Activated T-cell treated with anti-CD3 and anti-CD28 coated beads for 24 hours (primary cell): Measurements from ENCODE around the gene ZNF555.
"Not testable (repeated sequence)": the region's sequence is repeated elsewhere in the genome, so short reads cannot be mapped to it uniquely, and the experiment has no call there.

ENCODE experiments used
- DNase-seq: peaks from one replicate; pipeline ENCODE4 v3.0.0-alpha.2; 2020; ENCODE audit warnings: low read depth

The ZNF555 gene

DNA sequence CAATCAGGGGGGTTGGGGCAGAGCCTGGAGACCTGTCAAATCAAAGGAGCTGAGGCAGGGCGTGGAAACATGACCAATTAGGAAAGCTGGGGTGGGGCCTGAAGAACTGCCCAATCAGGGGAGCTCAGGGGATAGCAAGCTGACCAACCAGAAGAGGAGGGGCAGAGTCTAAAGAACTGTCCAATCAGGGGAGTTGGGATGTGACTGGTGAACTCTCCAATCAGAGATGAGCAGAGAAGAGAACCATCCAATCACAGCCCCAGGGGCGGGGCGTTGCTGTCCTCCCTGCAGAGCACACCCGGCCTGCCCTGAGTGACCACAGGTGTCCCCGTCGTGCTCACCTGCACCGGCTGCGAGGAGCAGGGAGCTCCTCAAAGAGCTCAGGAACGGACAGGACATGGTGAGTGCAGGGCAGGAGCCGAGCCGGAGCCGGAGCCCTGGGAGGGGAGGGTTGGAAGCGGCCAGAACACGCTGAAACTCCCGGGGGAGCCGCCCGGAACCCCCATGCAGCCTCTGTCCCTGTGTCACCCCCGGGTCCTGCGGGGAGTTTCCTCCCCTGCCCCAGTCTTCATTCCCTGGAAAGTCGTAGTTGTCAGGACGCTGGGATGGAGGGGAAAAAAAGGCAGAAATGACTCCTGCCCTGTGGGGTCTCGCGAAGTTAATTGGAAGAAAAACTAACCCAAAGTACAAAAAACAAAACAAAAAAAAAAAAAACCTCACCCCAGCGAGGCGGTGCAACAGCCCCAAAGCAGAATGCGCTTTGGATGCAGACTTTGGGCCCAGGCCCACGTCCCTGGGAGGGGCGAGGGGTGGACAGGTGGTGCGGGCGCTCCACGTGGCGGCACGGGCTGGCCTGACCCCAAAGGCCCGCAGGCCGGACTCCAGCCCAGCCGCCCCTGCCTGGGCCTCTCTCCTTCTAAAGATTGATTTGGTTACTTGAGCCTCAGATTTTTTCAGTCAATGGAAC, 26.0 kb downstream of the ZNF555 start, which contains the start of gene ZNF556:
Gene ZNF556 (plus strand): TSS at position 311 of the 967 bp plus-strand sequence. CDS start 87 bp downstream, at position 398.
- no peak for DNase-seq

DNA sequence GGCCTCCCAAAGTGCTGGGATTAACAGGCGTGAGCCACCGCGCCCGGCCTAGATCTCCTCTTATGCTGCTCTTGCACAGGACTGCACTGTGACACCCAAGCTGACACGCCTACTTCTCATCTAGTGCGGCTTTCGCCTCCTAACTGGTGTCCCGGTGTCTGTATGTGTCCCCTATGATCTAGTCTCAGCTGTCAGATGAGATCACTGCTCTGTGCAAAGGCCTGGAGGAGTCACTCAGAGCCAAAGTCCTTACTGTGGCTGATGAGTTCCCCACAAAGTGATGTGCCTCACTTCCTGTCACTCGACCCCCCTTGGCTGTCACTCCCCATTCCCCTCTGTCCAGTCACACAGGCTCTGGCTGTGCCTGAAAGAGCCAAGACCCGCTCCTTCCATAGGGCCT, 28.3 kb downstream of the ZNF555 start:
- DNase-seq = no peak

DNA sequence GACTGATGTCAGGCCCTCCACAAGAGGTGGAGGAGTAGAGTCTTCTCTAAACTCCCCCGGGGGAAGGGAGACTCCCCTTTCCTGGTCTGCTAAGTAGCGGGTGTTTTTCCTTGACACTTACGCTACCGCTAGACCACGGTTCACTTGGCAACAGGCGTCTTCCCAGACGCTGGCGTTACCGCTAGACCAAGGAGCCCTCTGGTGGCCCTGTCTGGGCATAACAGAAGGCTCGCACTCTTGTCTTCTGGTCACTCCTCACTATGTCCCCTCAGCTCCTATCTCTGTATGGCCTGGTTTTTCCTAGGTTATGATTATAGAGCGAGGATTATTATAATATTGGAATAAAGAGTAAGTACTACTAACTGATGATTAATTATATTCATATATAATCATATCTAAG, 30.9 kb downstream of the ZNF555 start:
- peak; percentile 11 for DNase-seq

DNA sequence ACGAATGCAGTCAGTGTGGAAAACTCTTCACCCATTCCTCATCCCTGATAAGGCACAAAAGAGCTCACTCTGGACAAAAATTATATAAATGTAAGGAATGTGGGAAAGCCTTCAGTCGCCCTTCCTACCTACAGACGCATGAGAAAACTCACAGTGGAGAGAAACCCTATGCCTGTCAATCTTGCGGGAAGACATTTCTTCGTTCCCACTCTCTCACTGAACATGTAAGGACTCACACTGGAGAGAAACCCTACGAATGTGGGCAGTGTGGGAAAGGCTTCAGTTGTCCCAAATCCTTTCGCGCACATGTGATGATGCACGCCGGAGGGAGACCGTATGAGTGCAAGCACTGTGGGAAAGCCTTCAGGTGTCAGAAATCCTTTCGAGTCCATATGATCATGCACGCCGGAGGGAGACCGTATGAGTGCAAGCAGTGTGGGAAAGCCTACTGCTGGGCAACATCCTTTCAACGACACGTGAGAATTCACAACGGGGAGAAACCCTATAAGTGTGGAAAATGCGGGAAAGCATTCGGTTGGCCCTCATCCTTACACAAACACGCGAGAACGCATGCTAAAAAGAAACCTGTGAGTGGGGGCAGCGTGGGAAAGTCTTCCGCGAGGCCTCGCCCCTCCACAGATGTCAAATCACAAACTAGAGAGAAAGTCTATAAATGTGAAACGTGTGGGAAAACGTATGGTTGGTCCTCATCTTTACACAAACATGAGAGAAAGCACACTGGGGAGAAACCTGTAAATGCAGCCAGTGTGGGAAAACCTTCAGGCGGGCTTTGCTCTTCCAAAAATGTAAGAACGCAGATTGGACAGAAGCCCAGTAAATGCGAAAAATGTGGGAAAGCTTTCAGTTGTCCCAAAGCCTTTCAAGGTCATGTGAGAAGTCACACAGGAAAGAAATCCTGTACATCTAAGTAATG, 36.4 kb downstream of the ZNF555 start:
- no peak for DNase-seq

DNA sequence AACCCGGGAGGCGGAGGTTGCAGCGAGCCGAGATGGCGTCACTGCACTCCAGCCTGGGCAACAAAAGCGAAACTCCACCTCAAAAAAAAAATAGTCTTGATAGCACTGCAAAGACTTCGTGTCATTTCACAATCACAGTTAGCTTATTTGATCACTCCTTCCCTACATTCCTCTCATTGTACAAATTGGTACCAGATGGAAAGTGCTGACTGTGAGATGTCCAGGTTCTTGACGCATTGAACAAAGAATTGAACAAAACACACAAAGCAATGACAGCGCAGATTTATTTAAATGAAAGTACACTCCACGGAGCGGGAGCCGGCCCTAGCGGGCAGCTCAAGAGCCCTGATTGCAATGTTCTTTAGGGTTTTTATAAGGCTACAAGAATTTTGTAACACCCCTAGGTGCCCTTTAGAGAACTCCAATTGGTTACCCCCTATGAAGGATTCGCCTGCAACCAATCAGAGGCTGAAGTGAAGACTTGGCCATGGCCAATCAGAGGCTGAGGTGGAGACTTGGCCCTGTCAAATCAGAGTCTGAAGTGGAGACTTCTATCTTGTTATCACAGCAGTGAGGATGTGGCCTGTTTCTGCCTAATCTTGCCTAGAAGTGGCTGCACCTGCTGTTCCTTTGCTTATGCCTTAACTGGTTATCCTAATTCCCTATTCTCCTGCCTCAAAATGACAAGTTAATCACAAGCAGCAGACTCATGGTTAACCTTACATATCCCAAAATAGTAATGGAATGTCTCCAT, 42.6 kb downstream of the ZNF555 start:
- DNase-seq = no peak

DNA sequence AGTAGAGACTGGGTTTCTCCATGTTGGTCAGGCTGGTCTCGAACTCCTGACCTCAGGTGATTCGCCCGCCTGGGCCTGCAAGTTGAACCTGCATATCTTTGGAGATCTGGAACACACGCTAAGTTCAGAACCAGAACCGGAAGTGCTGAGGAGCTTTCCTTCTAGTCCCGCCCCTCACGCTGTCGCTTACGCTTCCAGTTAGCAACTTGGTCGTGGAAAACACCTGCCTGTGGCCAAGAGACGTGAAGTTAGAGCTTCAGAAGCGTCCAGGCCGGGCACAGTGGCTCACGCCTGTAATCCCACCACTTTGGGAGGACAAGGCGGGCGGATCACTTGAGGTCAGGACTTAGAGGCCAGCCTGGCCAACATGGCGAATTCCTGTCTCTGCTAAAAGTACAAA, 44.5 kb downstream of the ZNF555 start:
- no peak for DNase-seq

DNA sequence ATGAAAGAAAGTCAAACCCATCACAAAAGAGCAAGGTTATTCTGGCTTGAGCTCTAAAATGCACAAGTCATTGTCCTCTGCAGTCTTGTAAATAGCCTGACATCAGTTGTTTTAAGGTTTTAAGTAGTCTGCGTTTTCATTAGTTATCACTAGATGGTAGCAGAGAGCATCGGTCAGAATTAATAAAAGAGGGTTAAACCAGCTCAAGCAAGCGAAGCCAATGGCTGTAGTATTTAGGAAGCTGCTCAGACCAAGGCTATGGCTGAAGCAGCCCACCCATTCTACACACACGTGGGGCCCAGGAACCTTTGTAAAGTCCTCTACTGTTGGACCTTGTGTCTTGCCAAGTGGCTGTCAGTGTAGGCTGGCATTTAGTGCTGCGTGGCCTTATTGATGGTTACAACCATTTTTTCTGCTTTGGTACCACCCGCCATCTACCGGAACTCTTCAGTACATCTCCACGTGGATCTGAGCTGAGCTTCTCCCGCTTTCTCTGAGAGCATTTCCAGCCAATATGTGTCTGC, 46.2 kb downstream of the ZNF555 start:
- no peak for DNase-seq

DNA sequence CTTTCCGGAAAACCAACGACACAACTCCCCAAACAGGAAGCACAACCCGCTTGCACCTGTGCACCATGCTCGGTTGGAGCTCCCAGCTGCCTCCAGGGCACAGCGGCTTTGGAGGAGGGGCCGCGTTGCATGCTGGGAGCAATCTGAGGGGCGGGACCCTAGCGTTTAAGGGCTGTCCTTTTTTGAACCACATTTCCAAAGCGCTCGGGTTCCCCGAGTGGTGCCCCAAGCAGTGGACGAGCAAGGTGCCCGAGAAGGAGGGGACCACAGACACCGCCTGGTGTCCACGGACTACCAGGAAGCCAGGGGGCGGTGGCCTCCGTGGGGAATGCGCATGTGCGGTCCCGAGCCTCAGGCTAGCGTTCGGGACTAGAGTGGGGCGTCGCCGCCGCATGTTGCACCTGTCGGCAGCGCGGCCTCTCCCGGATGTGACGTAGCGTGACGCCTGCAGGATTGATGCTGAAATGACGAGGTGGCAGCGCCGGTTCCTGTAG, 47.5 kb downstream of the ZNF555 start:
- peak; percentile 53 for DNase-seq

DNA sequence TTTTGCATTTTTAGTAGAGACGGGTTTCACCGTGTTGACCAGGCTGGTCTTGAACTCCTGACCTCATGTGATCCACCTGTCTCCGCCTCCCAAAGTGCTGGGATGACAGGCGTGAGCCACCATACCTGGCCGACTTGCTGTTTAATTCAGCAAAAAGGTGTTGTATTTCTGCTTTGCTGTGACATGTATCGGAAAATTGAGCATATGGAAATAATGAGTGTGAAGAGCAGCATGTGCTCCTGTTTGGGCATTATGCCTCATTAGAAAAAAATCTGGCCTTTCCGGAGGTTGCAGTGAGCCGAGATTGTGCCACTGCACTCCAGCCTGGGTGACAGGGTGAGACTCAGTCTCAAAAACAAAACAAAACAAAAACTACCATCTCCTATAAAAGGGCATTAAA, 49.3 kb downstream of the ZNF555 start:
- DNase-seq = not testable (repeated sequence)

DNA sequence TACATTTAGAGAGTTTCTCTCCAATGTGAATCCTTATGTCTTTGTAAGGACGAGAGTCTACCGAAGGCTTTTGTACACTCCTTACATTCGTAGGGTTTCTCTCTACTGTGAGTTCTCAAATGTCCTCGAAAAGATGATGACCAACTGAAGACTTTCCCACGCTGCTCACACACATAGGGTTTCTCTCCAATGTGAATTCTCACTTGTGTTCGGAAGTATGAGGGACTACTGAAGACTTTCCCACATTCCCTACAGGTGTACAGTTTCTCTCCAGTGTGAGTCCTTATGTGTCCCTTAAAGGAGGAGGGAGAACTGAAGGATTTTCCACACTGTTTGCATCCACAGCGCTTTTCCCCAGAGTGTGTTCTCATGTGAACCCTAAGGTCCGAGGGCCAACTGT, 55.4 kb downstream of the ZNF555 start:
- no peak for DNase-seq

DNA sequence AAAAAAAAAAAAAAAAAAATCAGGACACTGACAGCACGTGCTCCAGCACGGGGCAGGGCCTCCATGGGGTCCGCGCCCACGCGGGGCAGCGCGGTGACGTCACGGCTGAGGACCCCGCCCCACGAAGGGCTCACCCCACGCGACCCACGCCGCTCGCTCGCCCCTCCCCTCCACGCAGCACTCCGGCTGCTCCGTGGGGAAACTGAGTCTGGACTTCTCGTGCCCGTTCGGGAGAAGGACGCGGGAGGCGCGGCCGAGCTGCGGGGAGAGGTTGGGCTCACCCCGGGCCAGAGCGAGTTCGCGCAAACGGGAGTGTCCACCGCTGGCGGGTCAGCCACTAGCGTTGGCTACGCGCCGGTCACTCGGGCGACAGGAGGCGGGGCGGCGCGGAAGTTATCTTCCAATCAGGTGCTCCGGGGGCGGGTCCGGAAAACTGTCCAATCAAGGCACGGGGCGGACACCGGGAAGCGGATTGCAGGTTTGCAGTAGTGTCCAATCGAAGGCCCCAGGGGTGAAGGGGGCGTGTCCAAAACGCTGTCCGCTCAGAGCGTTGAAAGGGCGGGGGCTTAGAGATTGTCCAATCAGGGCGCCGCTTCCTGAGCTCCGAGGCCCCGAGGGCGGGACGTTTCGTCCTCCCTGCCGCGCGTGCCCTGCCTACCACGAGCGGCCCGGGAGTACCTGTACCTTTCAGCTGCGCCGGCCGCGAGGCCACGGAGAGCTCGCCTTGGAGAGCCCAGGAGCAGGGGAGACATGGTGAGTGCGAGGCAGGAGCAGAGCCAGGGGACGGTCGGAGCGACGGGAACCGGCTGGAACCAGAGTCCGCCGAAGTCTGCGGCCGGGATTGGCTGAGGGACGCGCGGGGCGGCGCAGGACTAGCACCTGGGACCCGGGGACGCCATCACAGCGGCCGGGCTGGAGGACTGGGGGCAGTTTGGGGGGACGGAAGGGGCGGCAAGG, 59.3 kb downstream of the ZNF555 start, which contains the start of gene ZNF57:
Gene ZNF57 (plus strand): TSS at position 633 of the 957 bp plus-strand sequence. CDS start 118 bp downstream, at position 751.
- peak; percentile 97 for DNase-seq

DNA sequence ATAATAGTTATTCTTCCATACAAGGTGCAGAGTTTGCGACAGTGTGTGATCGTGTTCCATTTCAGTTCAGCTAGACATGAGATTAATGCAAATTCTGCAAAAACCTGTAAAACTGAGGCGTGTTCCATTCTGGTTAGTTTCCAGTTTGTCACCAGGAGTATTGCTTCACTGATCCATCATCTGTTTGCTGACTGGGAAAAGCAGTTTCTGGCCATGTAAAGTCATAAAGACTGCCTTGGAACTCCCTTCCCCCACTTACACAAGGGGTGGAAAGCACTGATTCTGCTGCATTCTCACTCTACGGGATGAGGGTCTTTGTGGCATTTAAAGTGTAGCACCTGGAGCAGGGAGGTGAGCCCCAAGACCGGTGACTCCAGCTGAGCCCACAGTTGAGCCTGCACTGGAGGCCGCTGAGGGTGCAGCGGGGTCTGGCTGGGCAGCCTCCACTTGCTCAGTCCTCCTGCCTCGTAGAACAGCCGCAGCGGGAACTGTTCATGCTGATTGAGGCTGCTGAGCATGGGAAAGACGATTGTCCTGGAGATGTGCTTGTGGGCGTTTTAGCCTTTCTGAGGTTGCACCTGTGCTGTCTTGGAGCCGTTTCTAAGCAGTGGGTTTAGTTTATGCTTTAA, 61.4 kb downstream of the ZNF555 start:
- DNase-seq = no peak

DNA sequence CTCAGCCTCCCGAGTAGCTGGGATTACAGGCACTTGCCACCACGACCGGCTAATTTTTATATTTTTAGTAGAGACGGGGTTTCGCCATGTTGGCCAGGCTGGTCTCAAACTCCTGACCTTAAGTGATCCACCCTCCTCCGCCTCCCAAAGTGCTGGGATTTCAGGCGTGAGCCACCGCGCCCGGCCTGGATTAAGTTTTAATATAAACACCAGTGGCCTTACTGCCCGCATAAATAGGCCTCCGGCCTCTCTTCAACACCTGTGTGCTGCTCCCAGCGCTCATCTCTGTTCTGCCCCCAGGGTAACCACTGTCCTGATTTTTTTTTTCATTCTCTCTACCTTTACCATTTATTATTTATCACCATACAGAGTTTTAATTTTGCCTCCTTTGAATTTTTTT, 62.1 kb downstream of the ZNF555 start:
- not testable (repeated sequence) for DNase-seq

DNA sequence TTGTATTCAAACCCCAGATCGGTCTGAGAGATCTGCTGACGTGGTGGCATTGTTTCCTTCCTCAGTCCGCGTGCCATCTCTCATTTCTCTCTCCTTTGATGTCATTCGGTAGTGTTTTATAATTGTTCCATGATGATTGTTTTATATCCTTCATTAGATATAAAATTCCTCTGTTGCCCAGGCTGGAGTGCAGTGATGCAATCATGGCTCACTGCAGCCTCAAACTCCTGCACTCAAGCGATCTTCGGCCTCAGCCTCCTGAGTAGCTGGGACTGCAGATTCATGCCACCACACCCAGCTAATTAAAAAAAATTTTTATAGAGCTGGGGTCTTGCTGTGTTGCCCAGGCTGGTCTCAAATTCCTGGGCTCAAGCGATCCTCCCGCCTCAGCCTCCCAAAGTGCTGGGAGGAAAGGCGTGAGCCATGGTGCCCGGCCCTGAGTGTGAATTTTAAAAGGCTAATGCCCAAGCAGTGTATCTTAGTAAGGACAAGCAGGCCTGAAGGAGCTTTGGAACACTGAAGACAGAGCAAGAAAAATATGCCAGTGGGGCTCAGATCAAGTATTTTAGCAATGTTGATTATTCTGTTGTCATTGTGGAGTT, 64.7 kb downstream of the ZNF555 start:
- DNase-seq = no peak

DNA sequence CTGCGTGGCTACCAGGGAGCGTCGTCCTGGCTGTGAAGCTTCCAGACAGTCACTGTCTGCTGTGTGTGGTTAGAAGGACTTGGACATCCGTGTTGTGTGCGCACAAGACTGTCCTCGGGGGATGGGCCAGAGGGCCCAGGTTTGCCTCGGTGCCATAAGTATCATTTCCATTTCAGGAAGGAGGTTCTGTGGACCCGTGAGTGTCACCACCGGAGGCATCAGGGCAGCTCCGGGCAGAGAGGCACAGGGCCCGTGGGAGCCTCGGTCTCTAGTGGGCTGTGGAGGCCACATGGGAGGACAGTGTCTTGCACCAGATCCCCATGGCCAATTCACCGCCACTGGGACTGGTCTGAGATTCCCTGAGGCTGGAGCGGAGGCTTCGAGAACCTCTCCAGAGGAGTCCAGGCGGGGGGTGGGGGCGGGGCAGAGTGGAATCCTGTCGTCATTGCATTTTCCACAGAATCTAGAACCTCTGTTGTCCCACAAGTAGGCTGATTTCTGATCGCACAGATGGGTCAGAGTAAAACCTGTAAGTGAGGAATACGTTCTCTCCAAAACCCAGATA, 65.4 kb downstream of the ZNF555 start:
- DNase-seq = no peak
